GM10266 (cell line): Measurements from ENCODE around the gene WDR49.

Experiments used
- DNase-seq: peaks from one replicate; pipeline ENCODE4 v3.0.0; 2012; ENCODE audit errors: extremely low spot score
- CTCF ChIP-seq: IDR thresholded peaks from 2 replicates; pipeline ENCODE4 v1.5.1; 2012; ENCODE audit warnings: mild to moderate bottlenecking, low read depth; ENCODE audit not compliant: control insufficient read depth, insufficient read depth; ENCODE audit errors: missing control alignments

WDR49 gene

DNA sequence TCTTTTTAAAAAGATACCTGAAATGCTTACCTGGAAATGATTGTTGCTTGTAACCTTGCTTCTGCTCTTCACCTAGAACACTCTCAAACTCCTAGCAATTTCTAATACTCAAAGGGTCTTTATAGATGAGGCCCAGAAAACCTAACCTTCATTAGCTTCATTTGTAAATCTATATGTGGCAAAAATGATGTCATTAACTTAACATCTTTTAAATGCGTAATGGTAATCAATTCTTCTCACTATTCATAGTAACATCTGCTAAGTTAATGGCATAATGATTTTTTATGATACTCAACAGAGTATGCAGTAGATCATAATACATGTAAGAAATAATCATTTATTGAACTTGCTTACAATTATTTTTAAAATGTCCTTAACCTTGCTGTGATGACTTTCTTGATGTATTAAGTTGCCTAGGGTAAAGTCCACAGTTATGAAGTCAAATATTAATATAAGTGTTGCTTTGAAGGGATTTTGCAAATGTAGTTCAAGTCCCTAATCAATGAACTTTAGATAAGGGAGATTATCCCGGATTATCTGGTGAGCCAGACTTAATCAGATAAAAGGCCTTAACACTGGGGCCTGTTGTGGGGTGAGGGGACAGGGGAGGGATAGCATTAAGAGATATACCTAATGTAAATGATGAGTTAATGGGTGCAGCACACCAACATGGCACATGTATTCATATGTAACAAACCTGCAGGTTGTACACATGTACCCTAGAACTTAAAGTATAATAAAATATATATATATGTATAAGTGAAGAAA lies 169.8 kb downstream of the WDR49 start:
- no peak for DNase-seq
- no peak for TF ChIP-seq CTCF

DNA sequence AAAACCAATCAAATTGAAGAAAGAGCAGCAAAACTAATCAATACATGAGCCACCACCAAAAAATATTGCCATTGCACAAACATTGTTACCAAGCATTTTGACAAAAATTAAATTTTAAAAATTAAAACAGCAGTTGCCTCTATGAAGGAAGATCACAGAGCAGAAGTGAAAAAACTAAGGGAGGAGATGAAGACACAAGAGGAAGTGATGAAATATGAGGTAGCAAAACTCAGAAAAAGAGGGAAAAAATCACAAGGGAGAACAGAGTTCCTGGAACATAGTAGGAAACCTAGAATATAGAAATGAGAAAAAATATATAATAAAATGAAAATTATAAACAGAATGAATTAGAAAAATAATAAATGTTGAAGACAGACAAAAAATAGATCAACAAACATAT lies 172.6 kb downstream of the WDR49 start:
- no peak for DNase-seq
- no peak for TF ChIP-seq CTCF

GRCh38 chr3:167480748-167481147 lies 173.0 kb downstream of the WDR49 start:
- no peak for TF ChIP-seq CTCF
- no peak for DNase-seq

GRCh38 chr3:167473863-167474262 lies 179.9 kb downstream of the WDR49 start, which contains the start of gene SERPINI2:
Gene SERPINI2, minus strand, starts transcription at chr3:167474042. Its CDS starts 2,208 bp downstream, at chr3:167471834.
- no peak for DNase-seq
- TF ChIP-seq CTCF: no peak

DNA sequence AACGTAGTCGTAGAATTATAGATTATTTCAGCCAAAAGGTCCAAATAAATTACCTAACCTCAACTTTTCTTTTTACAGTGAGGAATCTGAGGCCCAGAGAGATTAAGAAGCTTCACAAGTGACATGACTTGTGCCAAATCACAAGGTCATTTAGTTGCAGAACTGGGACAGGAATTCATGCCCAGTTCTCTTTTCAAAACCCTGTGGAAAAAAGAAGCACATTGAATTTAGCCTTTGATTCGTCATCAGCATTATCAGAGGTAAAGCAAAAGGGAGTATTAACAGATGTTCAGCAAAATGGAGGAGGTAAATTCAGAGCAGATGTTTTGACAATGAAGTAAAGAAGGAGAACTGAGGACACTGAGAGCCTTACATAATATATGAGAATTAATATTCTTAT lies 184.4 kb downstream of the WDR49 start:
- no peak for DNase-seq
- no peak for TF ChIP-seq CTCF

DNA sequence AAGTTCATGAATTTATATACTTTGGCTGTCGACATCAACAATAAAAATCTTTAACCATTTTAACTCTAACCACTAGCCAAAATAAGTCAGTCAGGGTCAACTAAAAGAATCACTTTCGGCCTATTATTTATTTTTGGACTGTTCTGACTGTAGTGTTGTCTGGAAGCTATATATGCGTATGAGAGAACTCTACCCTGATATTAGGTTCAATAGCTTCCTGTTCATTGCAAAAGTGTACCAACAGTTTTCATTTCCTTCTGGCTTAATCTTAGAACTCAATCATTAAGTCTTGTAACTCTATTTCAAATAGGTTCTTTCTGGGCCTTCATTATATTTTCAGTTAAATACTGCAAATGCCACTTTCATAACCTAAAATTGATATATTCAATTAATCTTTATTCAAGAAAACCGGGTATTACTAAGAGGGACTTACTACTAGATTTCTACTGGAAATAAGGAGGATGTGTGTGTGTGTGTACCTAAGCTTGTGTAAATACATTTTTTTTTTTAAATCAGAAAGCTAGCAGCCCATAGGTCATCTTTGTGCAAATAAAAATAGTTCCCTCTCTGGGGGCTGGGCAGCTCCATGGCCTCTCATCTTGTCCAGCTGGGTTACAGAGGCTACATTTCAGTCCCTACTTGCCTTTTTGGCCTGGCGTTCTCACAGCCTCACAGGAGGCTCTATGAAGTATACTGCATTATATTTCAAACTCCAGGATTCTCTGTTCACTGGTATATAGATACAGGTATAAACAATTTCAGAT lies 185.7 kb downstream of the WDR49 start:
- no peak for TF ChIP-seq CTCF
- DNase-seq: no peak

DNA sequence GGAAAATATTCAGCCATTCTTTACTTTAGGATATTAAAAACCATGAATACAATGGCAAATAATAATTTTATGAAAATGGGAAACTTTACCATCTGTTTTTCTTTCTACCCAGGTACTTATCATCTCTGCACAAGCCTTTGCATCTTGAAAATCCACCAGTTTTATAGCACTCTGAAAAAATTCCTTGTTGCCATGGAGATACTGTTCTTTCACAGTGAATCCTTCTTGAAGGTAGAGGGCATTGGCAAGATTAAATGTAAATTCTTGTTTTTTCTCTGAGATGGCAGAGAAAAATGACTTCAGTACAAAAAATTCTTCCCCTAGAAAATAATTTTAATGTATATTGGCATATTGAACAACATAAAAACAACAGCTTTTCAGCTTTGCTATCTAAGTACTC lies 186.8 kb downstream of the WDR49 start:
- DNase-seq: no peak
- no peak for TF ChIP-seq CTCF
